Right lobe of liver (tissue), 4 donors: ENCODE data around the gene RNF145.

Experiments
- POLR2A ChIP-seq: fragments of 450-650 bp; IDR thresholded peaks from one replicate; pipeline ENCODE4 v1.6.1; 2017; ENCODE audit warnings: antibody characterized with exemption, mild to moderate bottlenecking
- TF ChIP-seq, protein P1 (sequence below), 4 donors: fragments of 200-600 bp in 3 of 4; fragments of 450-650 bp in 1 of 4; IDR thresholded peaks; one replicate each; pipeline versions ENCODE4 v1.5.1 to v1.8.0; 2016 to 2022; ENCODE audit warnings: antibody characterized with exemption in 4 of 4, mild to moderate bottlenecking in 2 of 4
- donor health status: DM: no; HTN: no; CAD: no.
- donor health status: DM: no; HTN: no; CAD: no.
- donor health status: DM: no; HTN: yes; CAD: no.

DNA sequence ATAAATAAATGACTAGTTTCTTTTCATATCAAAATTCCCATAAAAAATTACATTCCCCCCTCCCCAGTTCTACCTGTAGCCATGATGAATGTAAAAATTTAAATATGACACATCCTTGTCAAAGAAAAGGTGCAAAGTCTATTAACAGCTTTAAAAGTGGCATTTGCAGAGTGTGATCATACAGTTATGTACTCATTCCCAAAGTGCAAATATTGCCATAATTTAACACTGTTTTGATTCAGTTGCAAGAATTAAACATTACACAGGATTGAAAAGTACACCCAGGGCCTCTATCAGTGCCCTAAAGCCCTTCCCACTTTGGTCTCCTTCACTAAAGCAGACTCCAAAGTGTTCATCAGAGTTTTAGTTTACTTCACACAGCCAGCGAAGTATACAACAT lies 51.8 kb downstream of the RNF145 start:
- TF ChIP-seq POLR2A, result no peak
- TF ChIP-seq, protein P1, sequence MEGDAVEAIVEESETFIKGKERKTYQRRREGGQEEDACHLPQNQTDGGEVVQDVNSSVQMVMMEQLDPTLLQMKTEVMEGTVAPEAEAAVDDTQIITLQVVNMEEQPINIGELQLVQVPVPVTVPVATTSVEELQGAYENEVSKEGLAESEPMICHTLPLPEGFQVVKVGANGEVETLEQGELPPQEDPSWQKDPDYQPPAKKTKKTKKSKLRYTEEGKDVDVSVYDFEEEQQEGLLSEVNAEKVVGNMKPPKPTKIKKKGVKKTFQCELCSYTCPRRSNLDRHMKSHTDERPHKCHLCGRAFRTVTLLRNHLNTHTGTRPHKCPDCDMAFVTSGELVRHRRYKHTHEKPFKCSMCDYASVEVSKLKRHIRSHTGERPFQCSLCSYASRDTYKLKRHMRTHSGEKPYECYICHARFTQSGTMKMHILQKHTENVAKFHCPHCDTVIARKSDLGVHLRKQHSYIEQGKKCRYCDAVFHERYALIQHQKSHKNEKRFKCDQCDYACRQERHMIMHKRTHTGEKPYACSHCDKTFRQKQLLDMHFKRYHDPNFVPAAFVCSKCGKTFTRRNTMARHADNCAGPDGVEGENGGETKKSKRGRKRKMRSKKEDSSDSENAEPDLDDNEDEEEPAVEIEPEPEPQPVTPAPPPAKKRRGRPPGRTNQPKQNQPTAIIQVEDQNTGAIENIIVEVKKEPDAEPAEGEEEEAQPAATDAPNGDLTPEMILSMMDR (IDR thresholded peaks at IDR 0.05), result no peak
